Hematopoietic multipotent progenitor cell treated with erythropoietin and hydrocortisone succinate and interleukin-3 and kit ligand, for 17 days (in vitro differentiated cells): Measurements from ENCODE around the gene MLKL.
A peak's percentile ranks its signal among the peaks of the same experiment; 100 is the strongest.

Experiments
- DNase-seq: peaks from one replicate; pipeline ENCODE4 v3.0.0-alpha.2; 2015; ENCODE audit warnings: low spot score

Gene MLKL

GRCh38 chr16:74650966-74651567 is 49.6 kb downstream of the MLKL start:
- peak; percentile 34 for DNase-seq

GRCh38 chr16:74649839-74650504 is 50.7 kb downstream of the MLKL start:
- DNase-seq, result no peak

GRCh38 chr16:74641969-74642368 is 58.7 kb downstream of the MLKL start:
- DNase-seq, result no peak

GRCh38 chr16:74637742-74638453 is 62.8 kb downstream of the MLKL start:
- no peak for DNase-seq

GRCh38 chr16:74635303-74635702 is 65.4 kb downstream of the MLKL start:
- DNase-seq, result no peak

- no peak for DNase-seq
These were observed 67.0 kb downstream of the MLKL start for GRCh38 chr16:74633686-74634085.

- no peak for DNase-seq
These were observed 73.0 kb downstream of the MLKL start for GRCh38 chr16:74627506-74628220.

- no peak for DNase-seq
These were observed 73.8 kb downstream of the MLKL start for GRCh38 chr16:74626741-74627416.

GRCh38 chr16:74625500-74626350 is 74.9 kb downstream of the MLKL start:
- DNase-seq, result no peak

- peak; percentile 3 for DNase-seq
These were observed 76.8 kb downstream of the MLKL start for GRCh38 chr16:74623839-74624235.

GRCh38 chr16:74623214-74623838 is 77.3 kb downstream of the MLKL start:
- peak; percentile 70 for DNase-seq

- no peak for DNase-seq
These were observed 78.7 kb downstream of the MLKL start for GRCh38 chr16:74622005-74622404.
